ENCODE data around the gene DNAJC18.

GRCh38 chr5:139374909-139375308 lies 64.4 kb downstream of the DNAJC18 start:
- TF ChIP-seq EZH2 (IDR thresholded peaks at IDR 0.05; ENCODE audit: borderline replicate concordance, insufficient read depth, low read depth, low read length, poor library complexity, severe bottlenecking), result no peak
- no peak for TF ChIP-seq CTCF (IDR thresholded peaks at IDR 0.05)

Data from B cell (primary cell).